Measurements from ENCODE around the gene CACNA2D2. TPM values are rescaled to one million over a fixed set of nuclear protein-coding genes. Genes with fewer than 3 reads are reported as not detected.

Gene CACNA2D2
- total RNA-seq, 1 experiment from 2014 or later, result 0.59 TPM

DNA sequence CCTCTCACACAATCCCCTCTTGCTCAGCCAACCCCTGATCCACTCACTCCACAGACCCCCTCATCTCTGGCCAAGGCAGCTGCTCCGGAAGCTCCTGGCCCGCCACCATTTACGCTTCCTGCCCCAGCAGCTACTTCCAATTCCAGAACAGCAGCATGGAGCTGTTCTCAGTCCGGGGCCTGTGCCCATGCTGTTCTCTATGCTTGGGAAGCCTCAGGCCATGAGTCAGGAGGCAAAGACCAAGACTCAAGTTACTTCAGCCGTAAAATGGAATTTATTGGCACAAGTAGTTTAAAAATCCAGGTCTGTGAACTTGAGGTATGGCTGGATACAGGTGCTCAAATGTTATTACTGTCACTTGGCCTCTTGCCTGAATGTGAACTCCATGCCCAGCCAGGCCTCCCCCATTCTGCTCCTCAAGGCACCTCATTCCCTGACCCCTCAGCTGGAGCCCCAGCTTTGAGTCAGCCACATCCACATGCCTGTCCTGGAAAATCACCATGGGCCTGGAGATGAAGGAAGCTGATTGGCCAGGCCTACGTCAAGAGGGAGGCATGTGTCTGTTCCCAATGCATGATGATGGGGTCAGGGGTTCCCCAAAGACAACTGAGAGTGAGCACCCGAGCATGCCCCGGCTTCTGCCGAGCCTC lies 31.4 kb upstream of the CACNA2D2 start:
- H3K27me3 ChIP-seq (ENCODE audit: control insufficient read depth, insufficient read depth, low read length), result no peaks in the 10 kb centered on the region
- no peak overlapping the region for H3K27ac ChIP-seq (ENCODE audit: low read length)
- ChIA-PET POLR2A (no interaction called here), CTCF (interaction anchor here (0.7 kb wide), 1 partner anchor 68 kb away, joined by 10 read pairs; no protein-coding TSS in a partner anchor)
- no peak for TF ChIP-seq POLR2AphosphoS5 (IDR thresholded peaks at IDR 0.05; ENCODE audit: low read depth, low read length)
- no peak for ATAC-seq
- DNase-seq (ENCODE audit: low read depth, low spot score), result no peak
- intact Hi-C loops (cut with micrococcal nuclease; ENCODE audit: unreplicated experiment) (no loop called here), in situ Hi-C loops (cut with HindIII; ENCODE audit: low pct_unique_long_range_greater_than_20kb, low sequenced_read_pairs) (no loop called here)
- BruUV-seq (replicated peaks), result no TSS peak
- H3K4me3 ChIP-seq (ENCODE audit: low read depth in 2 of 2, low read length in 2 of 2), result no peak overlapping the region
- H3K4me1 ChIP-seq (ENCODE audit: control insufficient read depth, insufficient read depth, low read length), result no peaks in the 10 kb centered on the region
- no peaks in the 10 kb centered on the region for H3K9me3 ChIP-seq (ENCODE audit: control insufficient read depth, insufficient read depth, low read depth, low read length)
- H3K36me3 ChIP-seq (ENCODE audit: control insufficient read depth, insufficient read depth, low read length), result no peaks in the 10 kb centered on the region

- DNase-seq (ENCODE audit: low read depth, low spot score) (no peak), ATAC-seq (no peak)
- H3K36me3 ChIP-seq (ENCODE audit: control insufficient read depth, insufficient read depth, low read length), result no peaks in the 10 kb centered on the region
- H3K4me1 ChIP-seq (ENCODE audit: control insufficient read depth, insufficient read depth, low read length), result no peaks in the 10 kb centered on the region
- H3K27me3 ChIP-seq (ENCODE audit: control insufficient read depth, insufficient read depth, low read length), result no peaks in the 10 kb centered on the region
- in situ Hi-C loops (cut with HindIII; ENCODE audit: low pct_unique_long_range_greater_than_20kb, low sequenced_read_pairs), result no loop called here
- H3K27ac ChIP-seq (ENCODE audit: low read length), result no peak overlapping the region
- no peaks in the 10 kb centered on the region for H3K9me3 ChIP-seq (ENCODE audit: control insufficient read depth, insufficient read depth, low read depth, low read length)
- TF ChIP-seq POLR2AphosphoS5 (IDR thresholded peaks at IDR 0.05; ENCODE audit: low read depth, low read length) (no peak), REST (IDR thresholded peaks at IDR 0.05; ENCODE audit: insufficient read depth in 1 of 2, low read depth in 2 of 2, low read length in 1 of 2) (no peak), CTCF (IDR thresholded peaks at IDR 0.05) (no peak), SIN3A (IDR thresholded peaks at IDR 0.05; ENCODE audit: borderline replicate concordance, insufficient read depth, low read depth, low read length) (no peak), TCF7L2 (IDR thresholded peaks at IDR 0.05; ENCODE audit: low read depth, low read length) (no peak)
- no TSS peak for BruUV-seq (replicated peaks)
- intact Hi-C loops (cut with micrococcal nuclease; ENCODE audit: unreplicated experiment), result no loop called here
- POLR2A ChIA-PET, result no interaction called here
- H3K4me3 ChIP-seq (ENCODE audit: low read depth in 2 of 2, low read length in 2 of 2), result no peak overlapping the region
- CTCF ChIA-PET, result interaction anchor here (0.6 kb wide), 1 partner anchor 187 kb away, joined by 10 read pairs; no protein-coding TSS in a partner anchor
These were observed 30.5 kb upstream of the CACNA2D2 start for GRCh38 chr3:50533807-50534461.

DNA sequence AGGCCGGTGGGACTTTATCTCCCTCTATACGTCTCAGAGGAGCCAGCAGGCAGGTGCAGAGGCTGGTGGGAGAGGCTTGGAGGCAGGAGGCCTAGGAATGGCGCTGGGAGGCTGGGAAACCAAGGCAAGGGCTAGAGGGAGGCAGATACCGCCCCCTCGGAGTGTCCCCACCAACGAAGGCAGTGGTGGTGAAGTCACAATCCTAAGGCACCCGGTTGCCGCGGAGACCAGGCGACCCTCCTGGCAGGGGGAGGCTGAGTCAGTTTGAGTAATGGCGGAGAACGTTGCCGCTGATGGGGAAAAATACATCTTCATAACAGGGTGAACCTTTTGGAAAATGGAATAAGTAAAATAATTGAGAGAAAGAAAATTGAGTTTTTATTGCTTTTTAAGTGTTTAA lies 29.9 kb upstream of the CACNA2D2 start:
- Histone ChIP-seq H3K4me3 (ENCODE audit: low read depth in 2 of 2, low read length in 2 of 2) (no peak overlapping the region), H3K27me3 (ENCODE audit: control insufficient read depth, insufficient read depth, low read length) (no peaks in the 10 kb centered on the region), H3K9me3 (ENCODE audit: control insufficient read depth, insufficient read depth, low read depth, low read length) (no peaks in the 10 kb centered on the region), H3K27ac (ENCODE audit: low read length) (no peak overlapping the region), H3K36me3 (ENCODE audit: control insufficient read depth, insufficient read depth, low read length) (no peaks in the 10 kb centered on the region), H3K4me1 (ENCODE audit: control insufficient read depth, insufficient read depth, low read length) (no peaks in the 10 kb centered on the region)
- ChIA-PET POLR2A (no interaction called here), CTCF (no interaction called here)
- TF ChIP-seq TCF7L2 (IDR thresholded peaks at IDR 0.05; ENCODE audit: low read depth, low read length) (no peak), POLR2AphosphoS5 (IDR thresholded peaks at IDR 0.05; ENCODE audit: low read depth, low read length) (no peak), CTCF (IDR thresholded peaks at IDR 0.05) (no peak), REST (IDR thresholded peaks at IDR 0.05; ENCODE audit: insufficient read depth in 1 of 2, low read depth in 2 of 2, low read length in 1 of 2) (no peak), SIN3A (IDR thresholded peaks at IDR 0.05; ENCODE audit: borderline replicate concordance, insufficient read depth, low read depth, low read length) (no peak)
- in situ Hi-C loops (cut with HindIII; ENCODE audit: low pct_unique_long_range_greater_than_20kb, low sequenced_read_pairs) (no loop called here), intact Hi-C loops (cut with micrococcal nuclease; ENCODE audit: unreplicated experiment) (no loop called here)
- ATAC-seq (no peak), DNase-seq (ENCODE audit: low read depth, low spot score) (no peak)
- no TSS peak for BruUV-seq (replicated peaks)
